WTC11 (cell line): Measurements from ENCODE around the gene ALK. TPM values are rescaled to one million over a fixed set of nuclear protein-coding genes. Genes with fewer than 3 reads are reported as not detected.

Experiments used
- ATAC-seq: fragments of 200-7000 bp; cut with Tn5 transposase; 2 replicates; pipeline ENCODE4 v1.10.0; 2021; ENCODE audit warnings: mild to moderate bottlenecking, moderate library complexity
- CTCF ChIA-PET: fragments of 300-600 bp; sonication (Branson Sonifier 250); formaldehyde crosslinking; loops from one replicate; lab custom pipeline; 2021; ENCODE audit warnings: antibody characterized with exemption; lab: Charles Lee
- POLR2A ChIA-PET: fragments of 350-600 bp; sonication (Branson Sonifier 250); formaldehyde crosslinking; loops from one replicate; lab custom pipeline; 2021; ENCODE audit warnings: antibody characterized with exemption; lab: Charles Lee
- DNase-seq: peaks from one replicate; pipeline ENCODE4 v3.0.0; 2021; ENCODE audit warnings: low spot score
- H3K27ac Mint-ChIP-seq: 2 replicates; pipeline ENCODE4 v1.8.0; 2021; ENCODE audit warnings: mixed read lengths
- H3K27me3 Mint-ChIP-seq: 2 replicates; pipeline ENCODE4 v1.8.0; 2021; ENCODE audit warnings: low read depth, mild to moderate bottlenecking, moderate library complexity, mixed read lengths
- H3K36me3 Mint-ChIP-seq: 2 replicates; pipeline ENCODE4 v1.8.0; 2021; ENCODE audit warnings: mixed read lengths
- H3K4me1 Mint-ChIP-seq: 2 replicates; pipeline ENCODE4 v1.8.0; 2022; ENCODE audit warnings: mixed read lengths
- H3K4me3 Mint-ChIP-seq: 2 replicates; pipeline ENCODE4 v1.8.0; 2021; ENCODE audit warnings: mild to moderate bottlenecking, moderate library complexity, mixed read lengths
- H3K9me3 Mint-ChIP-seq: 2 replicates; pipeline ENCODE4 v1.8.0; 2021; ENCODE audit warnings: mixed read lengths
- ATF3 ChIP-seq: sonication (generic); formaldehyde crosslinking; conservative IDR thresholded peaks from 2 replicates; pipeline ENCODE4 v1.8.1; 2022; ENCODE audit warnings: mild to moderate bottlenecking, missing genetic modification reagents
- CREB1 ChIP-seq: sonication (generic); formaldehyde crosslinking; IDR thresholded peaks from 2 replicates; pipeline ENCODE4 v1.8.0; 2023; ENCODE audit warnings: mild to moderate bottlenecking, missing genetic modification reagents
- CREM ChIP-seq: sonication (generic); formaldehyde crosslinking; IDR thresholded peaks from 2 replicates; pipeline ENCODE4 v1.8.1; 2022; ENCODE audit warnings: mild to moderate bottlenecking, missing genetic modification reagents, moderate library complexity
- EMX1 ChIP-seq: fragments of 250-450 bp; sonication (Bioruptor Pico); IDR thresholded peaks from 2 replicates; pipeline ENCODE4 v1.8.0; 2021; ENCODE audit warnings: mild to moderate bottlenecking
- ESRRA ChIP-seq: sonication (generic); formaldehyde crosslinking; IDR thresholded peaks from 2 replicates; pipeline ENCODE4 v1.8.1; 2022; ENCODE audit warnings: mild to moderate bottlenecking, missing genetic modification reagents, borderline replicate concordance
- ETV6 ChIP-seq: sonication (generic); formaldehyde crosslinking; IDR thresholded peaks from 2 replicates; pipeline ENCODE4 v1.8.1; 2022; ENCODE audit warnings: mild to moderate bottlenecking, missing genetic modification reagents
- GRHL2 ChIP-seq: fragments of 250-450 bp; sonication (Bioruptor Pico); IDR thresholded peaks from 2 replicates; pipeline ENCODE4 v1.8.0; 2022; ENCODE audit warnings: mild to moderate bottlenecking, moderate library complexity; ENCODE audit not compliant: insufficient replicate concordance, severe bottlenecking
- GTF2I ChIP-seq: fragments of 250-450 bp; sonication (Bioruptor Pico); conservative IDR thresholded peaks from 2 replicates; pipeline ENCODE4 v1.4.0; 2021; ENCODE audit warnings: mild to moderate bottlenecking
- HMGXB4 ChIP-seq: sonication (generic); formaldehyde crosslinking; IDR thresholded peaks from 2 replicates; pipeline ENCODE4 v1.8.1; 2023; ENCODE audit warnings: mild to moderate bottlenecking, moderate library complexity, missing genetic modification reagents
- JAZF1 ChIP-seq: fragments of 250-450 bp; sonication (Bioruptor Pico); IDR thresholded peaks from 2 replicates; pipeline ENCODE4 v1.9.0; 2021; ENCODE audit warnings: moderate library complexity, mild to moderate bottlenecking, inconsistent platforms
- JUN ChIP-seq: sonication (generic); formaldehyde crosslinking; IDR thresholded peaks from 2 replicates; pipeline ENCODE4 v1.8.0; 2023; ENCODE audit warnings: mild to moderate bottlenecking, missing genetic modification reagents
- KAT7 ChIP-seq: sonication (generic); formaldehyde crosslinking; IDR thresholded peaks from 2 replicates; pipeline ENCODE4 v1.8.1; 2023; ENCODE audit warnings: missing genetic modification reagents, mild to moderate bottlenecking, borderline replicate concordance
- RELA ChIP-seq: sonication (generic); formaldehyde crosslinking; IDR thresholded peaks from 2 replicates; pipeline ENCODE4 v1.8.1; 2022; ENCODE audit warnings: missing genetic modification reagents, mild to moderate bottlenecking, borderline replicate concordance
- SMAD4 ChIP-seq: sonication (generic); formaldehyde crosslinking; IDR thresholded peaks from 2 replicates; pipeline ENCODE4 v1.8.0; 2022; ENCODE audit warnings: mild to moderate bottlenecking, missing genetic modification reagents
- STAT6 ChIP-seq: sonication (generic); formaldehyde crosslinking; conservative IDR thresholded peaks from 2 replicates; pipeline ENCODE4 v1.8.1; 2023; ENCODE audit warnings: mild to moderate bottlenecking, low read depth, missing genetic modification reagents, moderate library complexity
- ZMAT4 ChIP-seq: fragments of 250-450 bp; sonication (Bioruptor Pico); IDR thresholded peaks from 2 replicates; pipeline ENCODE4 v1.9.0; 2021; ENCODE audit warnings: mild to moderate bottlenecking
- ZNF263 ChIP-seq: sonication (generic); formaldehyde crosslinking; IDR thresholded peaks from 2 replicates; pipeline ENCODE4 v1.8.1; 2022; ENCODE audit warnings: low read depth, mild to moderate bottlenecking, moderate library complexity, missing genetic modification reagents
- ZNF416 ChIP-seq: fragments of 250-450 bp; sonication (Bioruptor Pico); IDR thresholded peaks from 2 replicates; pipeline ENCODE4 v1.9.0; 2021; ENCODE audit warnings: mild to moderate bottlenecking, inconsistent platforms
- ZNF423 ChIP-seq: fragments of 250-450 bp; sonication (Bioruptor Pico); IDR thresholded peaks from 2 replicates; pipeline ENCODE4 v2.1.2; 2022; ENCODE audit warnings: mild to moderate bottlenecking, moderate library complexity
- ZNF532 ChIP-seq: fragments of 250-450 bp; sonication (Bioruptor Pico); IDR thresholded peaks from 2 replicates; pipeline ENCODE4 v1.9.0; 2021; ENCODE audit warnings: mild to moderate bottlenecking, borderline replicate concordance
- total RNA-seq: library from RNA; stranded (reverse); gene quantifications from 3 replicates; pipeline ENCODE4 v1.2.3, GENCODE V29; 2021
- TF ChIP-seq, protein P1 (sequence below): sonication (generic); formaldehyde crosslinking; IDR thresholded peaks from 2 replicates; pipeline ENCODE4 v1.8.1; 2022; ENCODE audit warnings: low read depth, missing genetic modification reagents, borderline replicate concordance

Gene ALK
- total RNA-seq, 1 experiment from 2014 or later: not detected

DNA sequence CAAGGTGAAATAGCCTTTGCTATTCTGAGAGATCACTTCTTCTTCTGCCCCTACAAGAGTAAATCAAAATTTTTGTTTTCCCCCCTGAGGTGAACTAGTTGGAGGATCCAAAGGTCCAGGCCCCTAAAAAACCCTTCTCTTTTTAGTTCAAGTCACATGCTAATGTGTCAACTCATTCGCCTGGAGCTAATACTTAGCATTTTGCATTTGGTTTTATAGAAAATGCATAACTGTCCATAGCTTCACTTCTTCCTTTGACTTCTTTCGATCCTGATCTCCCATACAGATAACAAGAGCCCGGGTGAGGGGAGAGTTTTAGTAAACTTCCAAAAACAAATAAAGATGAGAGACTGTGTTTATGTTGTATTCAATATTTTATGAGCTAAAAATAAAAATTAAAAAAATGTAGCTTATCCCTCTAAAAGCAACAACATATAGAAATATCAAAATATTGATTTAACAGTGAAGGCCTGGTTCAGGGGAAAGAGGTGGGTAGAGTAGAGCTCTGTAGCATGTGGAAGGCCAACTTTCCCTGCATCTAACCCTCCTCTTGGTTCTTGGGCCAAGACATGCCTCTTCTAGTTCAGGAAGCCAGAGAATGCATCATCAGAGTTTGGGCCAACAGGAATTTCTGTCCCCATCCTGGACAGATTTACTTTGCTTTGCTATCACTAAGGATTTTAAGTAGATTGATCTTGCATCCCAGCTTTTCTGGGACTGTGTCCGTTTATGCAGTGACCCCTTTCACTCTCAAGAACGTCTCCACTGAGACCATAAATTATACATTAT is 333.8 kb downstream of the ALK start:
- TF ChIP-seq ATF3 (CRISPR knock-in tag): no peak
- TF ChIP-seq ZMAT4: no peak
- TF ChIP-seq STAT6 (CRISPR knock-in tag): no peak
- TF ChIP-seq KAT7 (CRISPR knock-in tag): no peak
- TF ChIP-seq ZNF532 (CRISPR knock-in tag): no peak
- no peak for TF ChIP-seq SMAD4 (CRISPR knock-in tag)
- TF ChIP-seq, protein P1, sequence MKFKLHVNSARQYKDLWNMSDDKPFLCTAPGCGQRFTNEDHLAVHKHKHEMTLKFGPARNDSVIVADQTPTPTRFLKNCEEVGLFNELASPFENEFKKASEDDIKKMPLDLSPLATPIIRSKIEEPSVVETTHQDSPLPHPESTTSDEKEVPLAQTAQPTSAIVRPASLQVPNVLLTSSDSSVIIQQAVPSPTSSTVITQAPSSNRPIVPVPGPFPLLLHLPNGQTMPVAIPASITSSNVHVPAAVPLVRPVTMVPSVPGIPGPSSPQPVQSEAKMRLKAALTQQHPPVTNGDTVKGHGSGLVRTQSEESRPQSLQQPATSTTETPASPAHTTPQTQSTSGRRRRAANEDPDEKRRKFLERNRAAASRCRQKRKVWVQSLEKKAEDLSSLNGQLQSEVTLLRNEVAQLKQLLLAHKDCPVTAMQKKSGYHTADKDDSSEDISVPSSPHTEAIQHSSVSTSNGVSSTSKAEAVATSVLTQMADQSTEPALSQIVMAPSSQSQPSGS: no peak
- no peak for TF ChIP-seq CREB1 (CRISPR knock-in tag)
- no peak for TF ChIP-seq HMGXB4
- no peak for TF ChIP-seq ETV6 (CRISPR knock-in tag)
- TF ChIP-seq ZNF416 (CRISPR knock-in tag): no peak
- TF ChIP-seq JAZF1 (CRISPR knock-in tag): no peak
- ATAC-seq: no peak
- Mint-ChIP-seq H3K36me3 (no peaks in the 10 kb centered on the region), H3K9me3 (no peaks in the 10 kb centered on the region), H3K27ac (no peak overlapping the region), H3K4me1 (peaks cover 11% of the 10 kb centered on the region), H3K27me3 (no peaks in the 10 kb centered on the region), H3K4me3 (no peak overlapping the region)
- DNase-seq: no peak
- ChIA-PET CTCF (no interaction called here), POLR2A (no interaction called here)

DNA sequence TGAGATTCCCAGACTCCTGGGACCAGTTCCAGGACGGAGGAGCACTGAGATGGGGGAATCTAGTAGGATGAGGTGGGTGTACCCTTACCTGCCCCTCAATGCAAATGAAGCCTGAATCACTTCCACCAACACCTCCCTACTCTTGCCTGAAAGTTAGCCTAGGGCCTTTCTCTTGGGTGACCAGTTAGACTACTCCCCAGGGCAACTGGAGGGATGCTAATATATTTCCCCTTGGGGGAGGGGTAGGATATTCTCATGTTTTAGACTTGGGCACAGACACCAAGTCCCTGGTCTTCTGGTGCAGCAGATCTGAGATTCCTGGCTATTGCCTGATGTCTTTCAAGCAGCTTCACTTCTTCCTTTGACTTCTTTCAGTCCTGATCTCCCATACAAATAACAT is 334.5 kb downstream of the ALK start:
- ChIA-PET POLR2A (no interaction called here), CTCF (no interaction called here)
- Mint-ChIP-seq H3K9me3 (no peaks in the 10 kb centered on the region), H3K27ac (no peak overlapping the region), H3K4me3 (no peak overlapping the region), H3K27me3 (peaks cover under 1% of the 10 kb centered on the region; the same call in 1 of the 2 replicates), H3K4me1 (peaks cover 11% of the 10 kb centered on the region), H3K36me3 (no peaks in the 10 kb centered on the region)
- ATAC-seq: no peak
- no peak for DNase-seq
- TF ChIP-seq ZNF263 (CRISPR knock-in tag): no peak
- no peak for TF ChIP-seq JUN (CRISPR knock-in tag)
- TF ChIP-seq EMX1: no peak
- TF ChIP-seq ZNF423 (CRISPR knock-in tag): no peak
- no peak for TF ChIP-seq GTF2I (CRISPR knock-in tag)
- TF ChIP-seq GRHL2 (CRISPR knock-in tag): no peak
- TF ChIP-seq RELA (CRISPR knock-in tag): no peak
- TF ChIP-seq ESRRA: no peak
- TF ChIP-seq CREM (CRISPR knock-in tag): no peak
